ENCODE results near the gene PACSIN2.

The PACSIN2 gene

DNA sequence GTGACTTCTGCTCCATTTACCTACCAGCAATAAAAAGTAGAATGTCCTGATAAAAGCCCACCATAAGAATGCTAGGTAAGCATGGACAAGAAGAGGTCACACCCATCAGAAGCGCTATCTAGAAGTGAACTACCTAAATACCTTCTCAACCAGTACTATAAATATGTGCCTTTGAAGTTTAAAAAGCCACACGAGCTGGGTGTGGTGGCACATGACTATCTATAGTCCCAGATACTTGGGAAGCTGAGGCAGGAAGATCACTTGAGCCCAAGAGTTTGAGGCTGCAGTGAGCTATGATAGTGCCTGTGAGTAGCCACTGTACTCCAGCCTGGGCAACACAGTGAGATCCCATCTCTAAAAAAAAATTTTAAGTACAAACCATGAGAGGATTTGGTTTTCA, 66.7 kb downstream of the PACSIN2 start:
- H3K27me3 ChIP-seq (ENCODE audit: insufficient read depth, low read length, poor library complexity) = no peaks in the 10 kb centered on the region
- H3K4me1 ChIP-seq (ENCODE audit: insufficient read depth, low read length) = no peaks in the 10 kb centered on the region
- no peak overlapping the region for H3K9ac ChIP-seq (ENCODE audit: low read depth, low read length)
- ATAC-seq (ENCODE audit: insufficient read depth, low read depth) (no peak), DNase-seq (no peak)
- no peaks in the 10 kb centered on the region for H3K9me3 ChIP-seq (ENCODE audit: insufficient read depth, low read length, severe bottlenecking)
- H3K4me3 ChIP-seq (ENCODE audit: low read depth in 1 of 2, low read length in 2 of 2) = no peak overlapping the region
- TF ChIP-seq, protein P1, sequence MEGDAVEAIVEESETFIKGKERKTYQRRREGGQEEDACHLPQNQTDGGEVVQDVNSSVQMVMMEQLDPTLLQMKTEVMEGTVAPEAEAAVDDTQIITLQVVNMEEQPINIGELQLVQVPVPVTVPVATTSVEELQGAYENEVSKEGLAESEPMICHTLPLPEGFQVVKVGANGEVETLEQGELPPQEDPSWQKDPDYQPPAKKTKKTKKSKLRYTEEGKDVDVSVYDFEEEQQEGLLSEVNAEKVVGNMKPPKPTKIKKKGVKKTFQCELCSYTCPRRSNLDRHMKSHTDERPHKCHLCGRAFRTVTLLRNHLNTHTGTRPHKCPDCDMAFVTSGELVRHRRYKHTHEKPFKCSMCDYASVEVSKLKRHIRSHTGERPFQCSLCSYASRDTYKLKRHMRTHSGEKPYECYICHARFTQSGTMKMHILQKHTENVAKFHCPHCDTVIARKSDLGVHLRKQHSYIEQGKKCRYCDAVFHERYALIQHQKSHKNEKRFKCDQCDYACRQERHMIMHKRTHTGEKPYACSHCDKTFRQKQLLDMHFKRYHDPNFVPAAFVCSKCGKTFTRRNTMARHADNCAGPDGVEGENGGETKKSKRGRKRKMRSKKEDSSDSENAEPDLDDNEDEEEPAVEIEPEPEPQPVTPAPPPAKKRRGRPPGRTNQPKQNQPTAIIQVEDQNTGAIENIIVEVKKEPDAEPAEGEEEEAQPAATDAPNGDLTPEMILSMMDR (IDR thresholded peaks at IDR 0.05; ENCODE audit: borderline replicate concordance, extremely low read depth, low read length, poor library complexity, severe bottlenecking) = no peak
- TF ChIP-seq EZH2 (IDR thresholded peaks at IDR 0.05; ENCODE audit: borderline replicate concordance, low read depth, low read length, severe bottlenecking) = no peak
- no peak overlapping the region for H3K4me2 ChIP-seq (ENCODE audit: insufficient read depth, low read length)
- H2AFZ ChIP-seq (ENCODE audit: low read depth, low read length) = no peak overlapping the region
- H3K36me3 ChIP-seq (ENCODE audit: insufficient read depth, low read length) = peaks cover 12% of the 10 kb centered on the region; the same call in 1 of the 2 replicates
- H3K79me2 ChIP-seq (ENCODE audit: insufficient read depth, low read length) = peaks cover 89% of the 10 kb centered on the region
- no peak overlapping the region for H3K27ac ChIP-seq (ENCODE audit: low read length)
- H4K20me1 ChIP-seq (ENCODE audit: insufficient read depth, low read length) = peaks cover 86% of the 10 kb centered on the region

- H3K4me3 ChIP-seq (ENCODE audit: low read depth in 1 of 2, low read length in 2 of 2) = no peak overlapping the region
- no peak for DNase-seq
- H3K27me3 ChIP-seq (ENCODE audit: insufficient read depth, low read length, poor library complexity) = no peaks in the 10 kb centered on the region
- peaks cover 87% of the 10 kb centered on the region for H4K20me1 ChIP-seq (ENCODE audit: insufficient read depth, low read length)
- H3K79me2 ChIP-seq (ENCODE audit: insufficient read depth, low read length) = peaks cover 89% of the 10 kb centered on the region
- no peak overlapping the region for H2AFZ ChIP-seq (ENCODE audit: low read depth, low read length)
- H3K4me2 ChIP-seq (ENCODE audit: insufficient read depth, low read length) = no peak overlapping the region
- no peak overlapping the region for H3K9ac ChIP-seq (ENCODE audit: low read depth, low read length)
- H3K4me1 ChIP-seq (ENCODE audit: insufficient read depth, low read length) = no peaks in the 10 kb centered on the region
- H3K27ac ChIP-seq (ENCODE audit: low read length) = no peak overlapping the region
- TF ChIP-seq, protein P1 (IDR thresholded peaks at IDR 0.05; ENCODE audit: borderline replicate concordance, extremely low read depth, low read length, poor library complexity, severe bottlenecking) = no peak
- TF ChIP-seq EZH2 (IDR thresholded peaks at IDR 0.05; ENCODE audit: borderline replicate concordance, low read depth, low read length, severe bottlenecking) = no peak
- H3K36me3 ChIP-seq (ENCODE audit: insufficient read depth, low read length) = peaks cover 12% of the 10 kb centered on the region; the same call in 1 of the 2 replicates
- no peak for ATAC-seq (ENCODE audit: insufficient read depth, low read depth)
- H3K9me3 ChIP-seq (ENCODE audit: insufficient read depth, low read length, severe bottlenecking) = no peaks in the 10 kb centered on the region
These were observed 67.5 kb downstream of the PACSIN2 start for GRCh38 chr22:42947211-42947990.

DNA sequence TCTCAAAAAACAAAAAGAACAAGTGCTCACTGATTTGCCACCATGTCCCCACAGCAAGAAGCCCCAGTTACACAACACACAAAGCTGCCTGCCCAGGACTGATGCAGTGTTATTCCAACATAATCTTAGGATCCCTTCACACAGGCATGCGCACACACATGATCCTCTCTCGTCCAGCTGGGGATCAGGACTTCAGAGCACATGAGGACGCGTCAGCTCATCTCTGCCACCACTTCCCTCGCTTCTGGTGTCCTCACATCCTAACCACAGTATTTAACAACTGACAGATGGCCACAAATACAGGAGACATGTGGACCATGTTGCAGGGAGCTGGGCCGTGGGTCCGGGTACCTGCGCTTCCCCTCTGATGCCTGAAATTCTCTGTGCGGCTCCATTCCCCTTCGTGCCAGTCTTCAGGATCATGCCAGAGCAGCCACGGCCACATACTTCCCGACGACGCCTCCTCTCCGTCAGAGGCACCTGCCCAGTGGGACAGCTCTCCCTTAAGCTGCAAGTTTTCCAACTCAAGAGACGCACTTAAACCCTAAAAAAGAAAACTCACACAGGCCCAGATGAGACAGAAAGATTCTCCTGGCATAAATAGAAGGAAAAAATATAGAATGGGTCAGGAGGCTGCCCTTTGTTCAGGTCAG, 68.3 kb downstream of the PACSIN2 start:
- Histone ChIP-seq H3K4me3 (ENCODE audit: low read depth in 1 of 2, low read length in 2 of 2) (no peak overlapping the region), H3K79me2 (ENCODE audit: insufficient read depth, low read length) (peaks cover 87% of the 10 kb centered on the region), H3K36me3 (ENCODE audit: insufficient read depth, low read length) (peaks cover 12% of the 10 kb centered on the region; the same call in 1 of the 2 replicates), H3K27me3 (ENCODE audit: insufficient read depth, low read length, poor library complexity) (no peaks in the 10 kb centered on the region), H3K4me1 (ENCODE audit: insufficient read depth, low read length) (no peaks in the 10 kb centered on the region), H3K9ac (ENCODE audit: low read depth, low read length) (no peak overlapping the region), H2AFZ (ENCODE audit: low read depth, low read length) (no peak overlapping the region), H4K20me1 (ENCODE audit: insufficient read depth, low read length) (peaks cover 83% of the 10 kb centered on the region), H3K4me2 (ENCODE audit: insufficient read depth, low read length) (no peak overlapping the region), H3K9me3 (ENCODE audit: insufficient read depth, low read length, severe bottlenecking) (no peaks in the 10 kb centered on the region), H3K27ac (ENCODE audit: low read length) (no peak overlapping the region)
- ATAC-seq (ENCODE audit: insufficient read depth, low read depth) (no peak), DNase-seq (no peak)
- no peak for TF ChIP-seq EZH2 (IDR thresholded peaks at IDR 0.05; ENCODE audit: borderline replicate concordance, low read depth, low read length, severe bottlenecking)
- TF ChIP-seq, protein P1 (IDR thresholded peaks at IDR 0.05; ENCODE audit: borderline replicate concordance, extremely low read depth, low read length, poor library complexity, severe bottlenecking) = no peak
